Adipose tissue (tissue), 3 donors: ENCODE results near the gene GAK. TPM values are rescaled to one million over a fixed set of nuclear protein-coding genes. Genes with fewer than 3 reads are reported as not detected.

Source experiments
- H3K27ac ChIP-seq: one replicate; pipeline ENCODE4 v1.5.1; 2013; ENCODE audit warnings: low read depth, low read length
- WGBS, 3 donors: extraction: QIAGEN DNeasy Blood & Tissue Kit; methylation state at CpG; one replicate each; pipeline ENCODE4 v1.1.7; 2013; 5-methylcytosine and 5-hydroxymethylcytosine counted together
- polyA plus RNA-seq, 3 donors: library from polyadenylated mRNA; stranded (reverse); fragments of 200-250 nt; gene quantifications; one replicate each; pipeline ENCODE4 v1.2.3, GENCODE V29; 2013
- donor health status: healthy with polysubstance abuse.
- donor health status: Bipolar disorder and iron deficiency.
- donor health status: healthy.

GAK gene
- polyA plus RNA-seq, 3 donors = 75.2 to 90.3 (median 77.5) TPM

DNA sequence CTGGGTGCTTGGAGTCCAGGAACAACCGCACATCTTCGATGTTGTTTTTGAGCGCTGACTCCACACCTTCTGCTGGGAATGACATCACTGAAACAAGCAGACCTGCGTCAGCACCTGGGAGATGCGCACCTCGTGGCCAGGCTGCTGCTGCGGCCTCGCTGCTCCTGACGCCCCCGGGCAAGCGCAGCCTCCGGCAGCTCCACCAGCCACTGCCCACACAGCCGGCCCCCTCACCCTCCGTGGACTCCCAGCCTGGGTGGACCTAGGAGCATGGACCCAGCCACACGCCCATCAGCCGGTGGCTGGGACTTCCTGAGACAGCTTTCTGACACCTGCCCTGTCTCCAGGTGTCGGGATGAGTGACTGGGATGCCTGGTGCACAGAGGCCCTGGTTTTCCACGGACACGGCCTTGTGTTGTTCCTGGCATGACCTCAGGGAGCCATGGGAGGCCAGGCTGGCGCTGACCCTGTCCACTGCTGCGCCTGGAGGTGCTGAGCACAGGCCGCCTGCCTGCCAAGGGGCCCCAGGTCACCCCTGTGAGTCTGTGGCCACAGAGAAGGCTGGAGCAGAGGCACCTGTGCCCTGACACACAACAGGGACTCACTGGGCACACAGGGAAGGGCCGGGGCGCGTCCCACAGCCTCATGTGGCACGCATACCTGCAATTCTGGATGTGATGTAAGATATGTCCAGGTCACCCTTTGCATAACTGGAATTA lies 48.6 kb downstream of the GAK start:
- 91 to 96% (median 95%) methylated on average over 26 of the region's 26 CpGs for WGBS, 3 donors
- H3K27ac ChIP-seq = no peak overlapping the region

- no peak overlapping the region for H3K27ac ChIP-seq
- 95 to 97% (median 96%) methylated on average over 22 of the region's 22 CpGs for WGBS, 3 donors
These were observed 49.5 kb downstream of the GAK start for GRCh38 chr4:882646-883045.

GRCh38 chr4:881709-882108 lies 50.4 kb downstream of the GAK start:
- 95% methylated on average over 34 of the region's 34 CpGs for WGBS, 3 donors
- no peak overlapping the region for H3K27ac ChIP-seq

DNA sequence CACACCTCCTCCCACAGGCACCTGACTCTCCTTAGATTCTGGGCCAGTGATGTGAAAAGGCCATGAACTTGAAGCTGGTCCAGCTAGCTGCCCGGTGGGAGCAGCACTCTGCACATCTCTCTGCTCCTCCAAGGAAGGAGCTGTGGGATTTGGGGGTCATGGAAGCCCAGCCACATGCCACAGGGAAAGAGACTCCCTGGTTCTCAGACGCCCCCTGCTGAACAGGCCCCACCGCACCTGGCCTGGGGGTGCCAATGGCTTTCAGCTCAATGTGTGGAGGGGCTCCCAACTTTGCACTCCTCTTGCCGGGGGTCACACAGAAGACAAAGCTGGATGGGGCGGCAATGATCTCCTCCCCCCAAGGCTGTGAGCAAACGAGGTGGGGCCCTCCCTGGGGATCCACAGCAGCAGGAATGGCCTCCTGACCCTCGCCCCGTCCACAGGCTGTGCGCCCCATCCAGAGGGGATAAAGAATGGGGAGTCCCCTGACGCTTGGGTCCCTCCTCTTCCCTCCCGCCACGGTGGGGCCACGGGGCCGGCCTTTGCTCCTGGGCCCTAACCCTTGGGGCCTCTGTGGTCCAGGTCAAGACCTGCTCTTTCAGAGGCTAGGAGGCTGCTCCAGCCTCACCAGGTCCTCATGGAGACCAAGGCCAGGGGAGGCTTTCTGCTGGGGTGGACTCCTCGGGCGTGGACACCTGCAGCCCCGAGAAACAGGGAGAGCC lies 51.3 kb downstream of the GAK start:
- 86 to 92% (median 86%) methylated on average over 17 of the region's 17 CpGs for WGBS, 3 donors
- no peak overlapping the region for H3K27ac ChIP-seq

DNA sequence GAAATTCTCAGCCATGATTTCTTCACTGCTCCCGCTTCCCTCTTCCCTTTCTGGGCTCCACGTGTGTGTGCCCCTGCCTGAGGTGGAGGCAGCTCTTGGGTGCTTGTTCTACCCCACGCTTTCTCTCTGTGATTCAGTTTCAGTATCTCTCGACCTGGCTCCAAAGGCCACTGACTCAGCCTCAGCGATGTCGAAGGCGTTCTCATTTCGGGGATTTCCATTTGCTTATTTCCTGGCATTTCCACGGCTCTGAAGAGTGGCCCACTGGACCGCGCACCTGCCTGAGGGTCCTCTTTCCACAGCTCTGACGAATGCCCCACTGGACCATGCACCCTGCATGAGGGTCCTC lies 52.4 kb downstream of the GAK start:
- H3K27ac ChIP-seq = no peak overlapping the region
- WGBS, 3 donors = 83 to 85% (median 83%) methylated on average over 12 of the region's 12 CpGs

GRCh38 chr4:878796-879728 lies 53.1 kb downstream of the GAK start:
- WGBS, 3 donors = 87 to 92% (median 88%) methylated on average over 23 of the region's 23 CpGs
- H3K27ac ChIP-seq = no peak overlapping the region

DNA sequence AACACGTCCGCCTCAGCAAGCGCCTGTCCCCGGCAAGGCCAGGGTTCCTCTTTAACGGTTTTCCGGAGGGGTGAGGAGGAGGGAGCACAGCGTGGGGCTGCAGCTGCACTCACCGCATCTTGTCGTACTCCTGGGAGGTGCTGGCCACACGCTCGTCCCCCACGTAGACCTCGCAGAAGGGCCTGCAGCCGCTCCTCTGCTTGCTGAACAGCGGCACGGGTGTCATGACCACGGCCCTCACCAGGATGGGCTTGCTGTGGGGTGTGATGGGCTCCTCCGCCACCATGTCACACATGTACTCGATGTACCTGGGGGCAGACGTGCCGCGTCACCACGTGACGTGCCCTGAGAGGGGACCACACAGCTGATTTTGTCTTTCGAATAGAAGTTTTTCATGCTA lies 54.6 kb downstream of the GAK start:
- no peak overlapping the region for H3K27ac ChIP-seq
- 88 to 91% (median 89%) methylated on average over 25 of the region's 25 CpGs for WGBS, 3 donors

DNA sequence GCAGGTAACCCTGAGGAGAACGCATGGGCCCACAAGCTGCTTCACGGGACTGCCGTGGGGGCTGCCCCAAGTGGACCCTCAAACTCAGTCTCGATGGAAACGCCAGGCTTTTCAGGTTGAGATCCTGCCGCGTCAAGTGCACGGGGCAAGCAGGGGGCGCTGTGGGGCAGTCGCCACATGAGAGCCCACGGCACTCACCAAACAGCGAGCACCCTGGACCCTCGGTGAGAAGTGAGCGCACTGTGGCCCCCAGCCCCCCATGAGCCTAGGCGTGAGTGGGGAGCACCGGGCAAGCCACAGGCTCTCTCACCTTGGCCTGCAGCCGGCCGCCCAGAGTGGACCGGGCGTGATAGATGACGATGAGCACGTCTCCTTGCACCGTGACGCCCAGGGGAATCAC lies 55.3 kb downstream of the GAK start:
- H3K27ac ChIP-seq = no peak overlapping the region
- 86 to 95% (median 94%) methylated on average over 24 of the region's 24 CpGs for WGBS, 3 donors

DNA sequence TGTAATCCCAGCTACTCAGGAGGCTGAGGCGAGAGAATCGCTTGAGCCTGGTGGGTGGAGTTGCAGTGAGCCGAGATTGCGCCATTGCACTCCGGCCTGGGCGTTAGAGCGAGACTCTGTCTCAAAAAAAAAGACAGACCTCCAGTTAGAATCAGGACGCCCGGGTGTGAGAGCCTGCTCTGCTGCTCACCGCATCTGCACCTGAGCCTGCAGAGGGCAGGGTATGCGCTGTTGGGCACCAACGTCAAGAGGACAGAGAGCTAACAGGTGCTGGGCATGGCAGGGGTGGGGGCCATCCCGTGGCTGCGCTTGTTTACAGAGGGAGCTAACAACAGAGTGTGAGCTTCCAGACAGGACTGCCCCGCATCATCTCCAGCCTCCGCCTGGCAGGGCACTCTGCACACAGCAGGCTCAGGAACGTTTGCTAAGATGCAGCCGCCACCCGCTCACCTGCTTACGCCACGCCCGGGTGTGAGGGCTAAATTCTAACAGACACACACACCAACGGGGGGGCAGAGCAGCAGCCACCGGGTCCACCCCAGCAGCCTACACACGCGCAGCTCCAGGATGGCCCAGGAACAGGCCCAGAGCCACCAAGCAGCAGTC lies 56.2 kb downstream of the GAK start:
- WGBS, 3 donors = 89 to 91% (median 89%) methylated on average over 26 of the region's 26 CpGs
- no peak overlapping the region for H3K27ac ChIP-seq

DNA sequence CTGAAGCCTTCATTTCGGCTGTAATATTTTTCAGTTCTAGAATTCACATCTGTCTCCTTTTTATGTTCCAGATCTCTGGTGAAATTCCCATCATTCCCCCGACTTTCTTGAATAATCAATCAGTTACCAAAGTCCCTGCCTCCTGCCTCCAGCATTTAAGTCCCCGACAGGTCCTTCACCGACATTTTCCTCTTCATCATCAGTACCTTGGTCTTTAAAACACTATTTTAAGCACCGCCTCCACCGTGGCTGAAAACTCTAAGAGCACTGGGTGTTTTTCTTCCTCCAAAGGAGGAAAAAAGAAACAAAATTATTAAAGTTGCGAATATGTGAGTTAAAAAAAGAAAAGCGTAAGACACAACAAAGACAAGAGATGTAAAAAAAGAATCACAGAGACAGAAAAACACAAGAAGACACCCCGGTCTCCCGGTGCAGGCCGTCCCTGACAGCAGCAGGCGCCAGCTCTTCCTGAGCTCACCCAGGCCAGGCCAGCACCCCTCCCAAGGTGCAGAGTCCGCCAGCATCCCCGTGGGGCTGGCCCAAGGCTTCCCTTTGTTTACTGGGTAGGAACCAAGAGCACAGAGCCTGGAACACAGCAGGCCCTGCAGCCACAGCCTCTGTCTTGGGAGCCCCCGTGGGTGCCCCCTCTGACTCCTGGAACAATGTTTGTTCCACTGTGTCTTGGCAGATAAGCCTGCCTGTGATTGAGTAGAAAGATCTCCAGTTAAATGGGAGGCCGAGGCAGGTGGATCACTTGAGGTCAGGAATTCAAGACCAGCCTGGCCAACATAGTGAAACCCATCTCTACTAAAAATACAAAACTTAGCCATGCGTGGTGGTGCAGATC lies 56.9 kb downstream of the GAK start:
- H3K27ac ChIP-seq = no peak overlapping the region
- WGBS, 3 donors = 89 to 90% (median 89%) methylated on average over 17 of the region's 17 CpGs

DNA sequence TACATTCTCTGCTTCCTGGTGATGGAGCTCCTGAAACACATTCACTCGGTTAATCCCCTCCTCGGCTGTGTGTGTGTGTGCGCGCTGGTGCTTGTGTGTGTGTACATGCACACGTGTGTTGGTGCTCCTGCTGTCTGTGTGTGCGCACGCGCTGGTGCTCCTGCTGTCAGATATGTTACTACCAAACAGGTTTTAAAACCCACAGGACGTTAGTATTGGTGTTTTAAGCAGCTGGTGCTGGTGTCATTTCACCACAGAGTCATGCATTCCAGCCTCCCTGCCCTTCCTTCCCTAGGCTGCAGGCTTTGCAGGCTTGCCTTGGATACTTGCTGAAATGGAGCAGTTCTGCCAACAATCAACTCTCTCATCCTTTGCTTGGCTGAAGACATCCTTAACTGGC lies 58.1 kb downstream of the GAK start:
- WGBS, 3 donors = 90 to 94% (median 94%) methylated on average over 9 of the region's 9 CpGs
- no peak overlapping the region for H3K27ac ChIP-seq

- no peak overlapping the region for H3K27ac ChIP-seq
- 90 to 92% (median 92%) methylated on average over 42 to 43 of the region's 43 CpGs for WGBS, 3 donors
These were observed 59.7 kb downstream of the GAK start for GRCh38 chr4:872241-872981.

DNA sequence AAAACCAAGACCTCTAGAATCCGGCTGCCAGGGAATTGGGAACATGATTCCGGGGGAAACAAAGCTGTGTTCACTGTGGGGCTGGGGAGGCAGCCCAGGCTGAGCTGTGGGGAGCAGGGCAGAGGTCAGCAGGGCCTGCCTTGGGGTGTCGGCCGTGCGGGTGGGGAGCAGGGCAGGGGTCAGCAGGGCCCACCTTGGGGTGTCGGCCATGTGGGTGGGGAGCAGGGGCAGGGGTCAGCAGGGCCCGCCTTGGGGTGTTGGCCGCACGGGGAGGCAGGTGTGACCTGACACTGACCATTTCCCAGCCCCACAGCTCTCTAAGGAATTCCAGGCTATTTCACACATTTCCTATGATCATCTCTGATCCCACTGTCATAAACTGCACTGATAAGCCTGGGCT lies 60.6 kb downstream of the GAK start:
- 84 to 93% (median 91%) methylated on average over 9 of the region's 9 CpGs for WGBS, 3 donors
- no peak overlapping the region for H3K27ac ChIP-seq

DNA sequence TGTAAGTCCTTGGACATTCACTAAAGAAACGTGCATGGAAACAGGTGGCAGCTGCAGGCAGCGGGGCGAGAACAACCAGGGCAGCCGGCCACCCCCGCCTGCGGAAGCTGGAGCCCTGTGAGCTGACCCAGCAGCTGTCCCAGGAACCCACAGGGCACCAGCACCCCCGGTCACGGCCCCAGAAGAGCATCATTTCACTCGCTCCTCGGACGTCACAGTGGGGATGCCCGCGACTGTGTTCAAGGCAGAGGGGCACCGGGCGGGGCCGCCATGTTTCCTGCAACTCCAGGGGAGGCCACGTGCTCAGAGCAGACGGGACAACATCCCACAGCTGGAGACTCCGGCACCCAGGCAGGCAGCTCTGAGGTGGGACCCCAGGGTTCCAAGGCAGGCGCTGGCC lies 61.2 kb downstream of the GAK start:
- 93 to 95% (median 95%) methylated on average over 20 of the region's 20 CpGs for WGBS, 3 donors
- no peak overlapping the region for H3K27ac ChIP-seq

DNA sequence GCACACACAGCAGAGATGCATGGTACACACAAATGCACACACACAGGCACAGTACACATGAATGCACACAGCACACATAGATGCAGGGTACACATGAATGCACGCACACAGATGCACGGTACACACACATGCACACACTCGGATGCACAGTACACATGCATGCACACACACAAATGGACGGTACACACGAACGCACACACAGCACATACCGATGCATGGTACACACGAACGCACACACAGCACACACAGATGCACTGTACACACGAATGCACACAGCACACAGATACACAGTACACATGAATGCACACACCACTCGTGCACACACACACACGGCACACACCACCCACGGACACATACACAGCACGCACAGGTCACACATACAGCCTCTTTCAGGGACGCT lies 62.3 kb downstream of the GAK start:
- no peak overlapping the region for H3K27ac ChIP-seq
- WGBS, 3 donors = 97 to 98% (median 97%) methylated on average over 15 of the region's 15 CpGs

- H3K27ac ChIP-seq = no peak overlapping the region
- WGBS, 3 donors = 95 to 97% (median 96%) methylated on average over 19 to 21 of the region's 21 CpGs
These were observed 63.7 kb downstream of the GAK start for GRCh38 chr4:868421-868820.

DNA sequence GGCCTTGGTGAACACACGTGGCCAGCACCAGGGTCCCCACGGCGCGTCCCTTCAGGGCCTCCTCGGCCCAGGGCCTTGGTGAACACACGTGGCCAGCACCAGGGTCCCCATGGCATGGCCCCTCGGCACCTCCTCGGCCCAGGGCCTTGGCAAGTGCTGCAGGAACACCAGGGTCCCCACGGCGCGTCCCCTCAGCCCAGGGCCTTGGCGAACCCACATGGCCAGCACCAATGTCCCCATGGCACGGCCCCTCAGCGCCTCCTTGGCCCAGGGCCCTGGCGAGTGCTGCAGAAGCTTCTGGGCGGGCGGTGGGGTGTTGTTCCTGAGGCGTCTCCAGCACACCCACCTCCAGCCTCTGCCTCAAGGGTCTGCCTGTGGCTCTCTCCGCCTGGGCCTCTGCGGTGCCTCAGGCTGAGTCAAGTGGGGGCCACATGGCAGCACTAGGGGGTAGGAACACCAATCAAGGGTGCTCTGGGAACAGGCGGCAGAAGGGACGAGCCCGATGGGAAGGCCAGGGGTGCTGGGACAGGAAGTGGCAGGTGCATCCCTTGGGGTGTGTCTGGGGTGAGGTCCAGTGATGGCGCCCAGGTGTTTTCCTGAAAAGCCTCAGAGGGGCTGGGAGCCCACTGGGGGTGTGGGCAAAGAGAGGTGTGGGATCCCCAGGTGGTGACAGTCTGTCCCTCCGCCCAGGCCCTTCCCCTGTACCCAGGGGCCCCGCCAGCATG lies 64.4 kb downstream of the GAK start:
- WGBS, 3 donors = 88 to 92% (median 90%) methylated on average over 24 to 26 of the region's 26 CpGs
- H3K27ac ChIP-seq = no peak overlapping the region
